ENCODE results near the gene PPP4R4. TPM values are rescaled to one million over a fixed set of nuclear protein-coding genes. Genes with fewer than 3 reads are reported as not detected.

PPP4R4 gene
- total RNA-seq, 1 donor from 2014 or later: 1.1 TPM

DNA sequence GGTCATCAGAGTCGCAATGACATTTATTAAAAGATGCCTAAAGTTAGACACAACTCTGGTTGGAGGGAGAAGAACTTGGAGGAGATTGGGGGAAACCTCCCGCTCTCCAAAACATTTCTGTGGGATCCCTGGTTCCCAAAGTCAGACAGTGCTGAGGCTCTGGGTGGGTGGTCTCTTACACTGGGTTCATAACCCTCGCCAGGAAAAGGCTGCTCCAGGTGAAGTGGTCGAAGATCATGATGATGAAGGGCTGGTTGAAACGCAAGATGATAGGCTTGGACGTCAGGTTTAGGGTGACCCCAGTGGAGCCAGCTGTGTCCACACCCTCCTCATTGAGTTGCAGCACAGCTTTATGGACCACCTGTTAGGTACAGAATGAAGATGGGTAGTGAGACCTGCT is 130.1 kb downstream of the PPP4R4 start:
- intact Hi-C loops (cut with micrococcal nuclease): no loop called here

DNA sequence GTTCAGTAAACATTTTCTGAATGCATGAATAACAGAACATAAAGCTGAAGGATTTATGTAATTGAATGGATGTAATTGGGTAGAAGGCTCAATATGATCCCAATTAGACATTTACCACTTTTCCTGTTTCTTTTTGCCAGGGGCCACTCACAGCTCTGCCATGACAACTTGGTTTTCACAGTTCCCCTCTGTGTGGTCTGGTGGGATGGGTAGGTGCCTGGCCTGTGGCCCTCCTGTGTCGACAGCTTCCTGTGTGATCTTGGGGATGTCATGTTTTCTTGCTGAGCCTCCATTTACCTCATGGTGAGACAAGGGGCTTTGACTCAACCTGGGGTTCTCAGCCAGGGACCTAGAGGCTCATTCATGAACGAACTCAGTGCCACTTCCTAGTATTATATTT is 131.5 kb downstream of the PPP4R4 start:
- intact Hi-C loops (cut with micrococcal nuclease): no loop called here

DNA sequence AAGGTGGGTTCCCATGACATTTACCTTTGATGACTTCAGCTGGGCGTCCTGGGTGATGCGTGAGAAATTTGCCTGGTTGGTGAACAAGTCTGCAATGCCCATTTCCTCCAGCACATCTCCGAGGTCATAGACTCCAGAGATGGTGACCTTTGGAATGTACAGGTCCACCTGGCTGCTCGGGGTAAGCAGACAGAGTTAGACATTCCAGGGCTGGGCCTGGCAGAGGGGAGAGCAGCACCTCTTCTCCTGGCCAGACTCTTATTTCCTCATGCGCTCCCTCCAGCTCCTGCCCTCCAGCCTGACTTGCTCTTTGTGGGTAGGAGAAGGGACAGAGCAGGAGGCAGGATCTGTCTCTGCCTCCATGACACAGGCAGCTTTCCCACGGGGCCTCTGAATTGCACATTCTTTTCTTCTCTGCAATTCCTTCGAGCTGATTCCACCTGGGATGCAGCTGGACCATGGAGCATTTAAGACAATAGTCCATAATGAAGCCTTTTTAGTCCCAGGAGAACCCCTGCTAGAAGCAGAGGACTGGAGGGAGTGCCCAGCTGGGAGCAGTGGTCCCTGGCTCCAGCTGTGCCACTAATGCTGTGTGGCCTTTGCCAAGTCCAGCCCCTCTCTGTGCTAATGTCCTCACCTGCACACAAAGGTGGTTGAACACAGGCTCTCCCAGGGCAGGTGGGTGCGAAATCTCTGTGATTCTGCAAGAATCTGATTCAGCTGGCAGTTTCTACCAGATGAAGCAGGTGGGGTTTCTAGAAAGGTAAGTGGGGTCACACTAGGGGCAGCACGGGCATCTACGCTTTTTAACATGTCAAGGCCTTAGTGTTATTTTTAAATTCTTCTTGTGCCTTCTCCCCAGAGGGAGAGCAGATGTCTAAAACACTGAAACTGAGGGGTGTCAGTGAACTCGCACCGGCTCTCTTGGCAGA is 132.2 kb downstream of the PPP4R4 start:
- intact Hi-C loops (cut with micrococcal nuclease): no loop called here

DNA sequence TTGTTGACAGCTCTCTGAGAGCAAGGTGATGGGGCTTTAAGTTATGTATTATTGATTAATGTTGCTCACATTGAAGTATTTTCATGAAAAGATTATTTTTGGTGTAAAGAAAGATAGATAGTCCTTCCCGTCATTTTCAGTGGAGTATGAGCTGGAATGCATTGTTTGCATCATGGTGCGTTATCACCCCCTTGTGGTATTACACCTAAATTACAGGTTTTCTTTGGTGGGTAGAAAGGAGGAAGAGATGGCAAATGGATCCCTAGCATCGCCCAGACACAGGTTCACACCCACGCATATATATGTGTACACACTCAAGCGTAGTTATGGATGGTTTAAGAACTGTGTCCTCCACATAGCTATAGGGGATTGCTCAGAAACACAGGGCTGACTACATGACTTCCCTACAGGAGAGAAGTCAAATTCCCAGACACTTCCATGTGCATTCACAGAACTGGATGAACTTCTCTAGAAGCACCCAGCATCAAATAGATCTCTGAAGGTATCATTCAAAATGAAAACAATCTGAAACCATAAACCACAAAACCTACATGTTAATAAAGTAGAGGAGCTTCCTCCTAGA is 133.4 kb downstream of the PPP4R4 start:
- intact Hi-C loops (cut with micrococcal nuclease): no loop called here

DNA sequence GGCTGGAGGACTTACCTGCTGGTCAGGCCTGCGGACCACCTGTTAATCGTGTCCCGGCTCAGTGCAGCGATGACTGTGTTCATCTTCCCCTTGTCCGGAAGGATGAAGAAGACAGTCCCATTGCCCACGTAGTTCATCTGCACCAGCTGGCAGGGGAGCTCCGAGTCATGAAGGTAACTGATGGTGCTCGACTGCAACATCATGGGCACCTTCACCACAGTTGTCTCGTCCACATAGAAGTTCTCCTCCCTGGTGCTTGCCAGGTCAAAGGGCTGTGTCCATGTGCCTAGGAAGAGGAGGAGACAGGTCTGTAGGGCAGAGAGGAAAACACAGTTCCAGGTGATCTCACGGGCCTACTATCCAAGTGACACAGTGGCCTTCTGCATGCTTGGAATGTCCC is 135.6 kb downstream of the PPP4R4 start:
- intact Hi-C loops (cut with micrococcal nuclease): no loop called here

DNA sequence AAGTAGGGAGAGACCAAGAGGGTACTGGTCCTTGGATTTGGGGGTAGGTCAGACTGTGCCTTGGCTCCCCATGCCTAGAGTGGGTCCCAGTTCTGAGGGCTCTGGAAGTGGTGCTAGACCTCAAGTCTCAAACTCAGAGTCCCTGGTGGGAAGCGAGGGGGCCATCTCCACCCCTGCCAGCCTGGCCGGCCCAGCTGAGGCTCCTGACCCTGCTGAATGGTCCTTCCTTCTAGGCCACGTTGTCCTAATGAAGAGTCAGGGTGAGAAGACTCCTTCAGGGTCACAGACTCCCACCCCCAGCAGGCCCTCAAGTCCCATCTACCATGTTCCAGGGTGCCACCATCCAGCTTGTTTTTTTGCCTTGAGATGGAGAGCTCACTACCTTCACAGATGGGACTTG is 136.1 kb downstream of the PPP4R4 start:
- intact Hi-C loops (cut with micrococcal nuclease): no loop called here

DNA sequence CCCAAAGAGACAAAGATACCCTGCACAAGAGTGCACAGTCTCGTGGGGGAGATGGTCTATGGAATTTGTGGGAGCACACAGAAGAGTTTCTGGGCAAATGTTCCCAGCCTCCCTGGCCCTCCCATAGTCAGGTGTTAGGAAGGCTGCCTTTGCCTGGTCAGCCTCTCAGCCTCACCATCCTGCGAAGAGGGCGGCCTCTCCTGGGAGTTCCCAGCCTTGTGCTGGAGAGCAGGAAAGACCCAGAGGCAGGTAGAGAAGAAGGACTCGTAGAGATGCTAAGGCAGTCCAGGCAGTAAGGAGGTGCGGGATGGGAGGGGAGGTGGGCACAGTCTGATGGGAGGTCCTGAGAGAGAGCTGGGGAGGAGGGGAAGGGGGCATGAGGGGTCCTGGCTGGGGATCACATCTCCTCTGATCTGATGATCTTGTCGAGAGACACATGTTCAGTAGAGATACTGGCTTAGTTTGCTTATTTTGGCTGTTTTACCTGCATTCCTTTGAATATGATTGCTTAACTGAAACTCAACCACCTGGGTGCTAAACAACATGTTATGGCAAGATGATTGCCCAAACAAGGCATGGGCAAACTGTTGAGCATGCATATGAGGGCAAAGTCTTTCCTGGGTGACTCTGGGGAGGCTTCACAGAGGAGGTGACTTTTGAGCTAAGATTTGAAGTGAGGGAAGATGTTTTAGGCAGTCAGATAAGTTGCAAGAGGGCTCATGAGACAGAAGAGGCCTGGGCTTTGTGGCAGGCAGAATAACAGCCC is 138.5 kb downstream of the PPP4R4 start:
- intact Hi-C loops (cut with micrococcal nuclease): no loop called here

DNA sequence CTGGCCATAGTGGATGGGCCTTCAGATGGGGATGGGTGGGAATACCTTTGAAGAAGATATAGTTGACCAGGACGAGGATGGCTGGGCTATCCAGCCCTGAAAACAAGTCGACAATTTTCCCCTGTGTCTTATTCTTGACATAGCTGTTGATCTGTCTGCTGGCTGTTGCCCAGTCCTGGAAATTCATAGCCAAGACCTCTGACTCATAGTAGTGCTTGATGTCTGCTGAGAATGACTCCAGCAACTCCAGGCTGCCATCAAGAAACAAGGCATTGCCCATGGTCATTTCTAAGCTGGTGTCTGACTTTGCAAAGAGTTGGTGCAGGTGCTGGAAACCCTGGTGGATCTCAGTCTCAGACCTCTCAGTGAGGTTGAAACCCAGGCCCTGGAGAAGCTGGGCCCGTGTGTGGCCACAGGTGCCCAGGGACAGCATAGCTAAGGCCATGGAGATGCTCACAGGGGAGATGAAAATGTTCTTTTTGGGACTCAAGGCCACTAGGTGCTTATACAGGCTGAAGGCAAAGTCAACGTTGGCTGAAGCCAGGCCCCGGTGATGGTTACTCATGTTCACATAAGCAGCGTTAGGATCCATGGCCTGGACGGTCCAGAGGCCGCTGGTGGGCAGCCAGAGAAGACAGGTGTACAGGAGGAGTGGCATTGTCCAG is 140.0 kb downstream of the PPP4R4 start:
- intact Hi-C loops (cut with micrococcal nuclease): no loop called here

DNA sequence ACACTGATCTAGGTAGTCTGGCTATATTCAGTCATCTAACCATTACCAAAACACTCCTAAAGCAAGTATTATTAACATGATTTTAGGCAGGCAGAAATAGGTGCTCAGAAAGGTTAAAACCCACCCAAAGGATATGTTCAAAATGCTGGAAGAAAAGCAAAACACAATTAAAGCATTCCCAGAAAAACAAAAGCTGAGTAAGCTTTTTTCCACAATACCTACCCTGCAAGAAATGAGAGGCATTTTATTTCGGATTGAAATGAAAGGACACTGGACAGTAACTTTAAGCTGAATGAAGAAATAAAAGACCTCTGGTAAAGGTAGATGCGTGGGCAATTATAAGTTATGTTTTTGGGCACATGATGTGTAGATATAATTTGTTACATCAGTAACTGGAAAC is 140.8 kb downstream of the PPP4R4 start:
- intact Hi-C loops (cut with micrococcal nuclease): no loop called here

DNA sequence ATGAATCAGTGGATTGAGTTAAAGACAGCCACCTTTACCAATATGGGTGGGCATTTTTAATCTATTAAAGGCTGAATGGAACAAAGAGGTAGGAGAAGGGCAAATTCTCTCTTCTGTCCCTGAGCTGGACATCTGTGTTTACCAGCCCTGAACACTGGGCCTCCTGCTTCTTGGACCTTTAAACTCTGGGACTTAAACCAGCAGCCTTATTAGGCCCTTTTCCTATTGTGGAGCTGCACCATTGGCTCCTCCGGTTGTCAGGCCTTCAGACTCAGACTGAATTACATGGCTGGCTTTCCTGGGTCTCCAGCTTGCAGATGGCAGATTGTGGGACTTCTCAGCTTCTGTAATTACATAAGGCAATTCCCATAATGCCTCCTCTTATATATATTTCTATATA is 142.6 kb downstream of the PPP4R4 start:
- intact Hi-C loops (cut with micrococcal nuclease): no loop called here

DNA sequence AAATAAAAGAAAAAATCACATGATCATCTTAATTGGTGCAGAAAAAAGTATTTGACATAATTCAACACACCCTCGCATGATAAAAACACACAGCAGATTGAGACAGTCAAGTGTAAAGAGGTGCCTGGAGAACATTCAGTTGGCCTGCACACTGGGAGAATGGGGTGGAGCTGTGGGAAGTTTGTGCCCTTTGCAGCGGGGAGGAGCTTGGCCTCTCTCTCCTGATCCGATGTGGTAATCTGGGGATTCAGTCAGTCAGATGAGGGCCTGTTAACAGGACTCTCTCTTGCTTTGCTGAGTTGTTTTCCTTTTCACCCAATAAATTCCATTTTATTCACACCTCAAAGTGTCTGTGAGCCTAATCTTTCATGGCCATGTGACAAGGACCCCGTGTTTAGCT is 143.1 kb downstream of the PPP4R4 start:
- intact Hi-C loops (cut with micrococcal nuclease): no loop called here

DNA sequence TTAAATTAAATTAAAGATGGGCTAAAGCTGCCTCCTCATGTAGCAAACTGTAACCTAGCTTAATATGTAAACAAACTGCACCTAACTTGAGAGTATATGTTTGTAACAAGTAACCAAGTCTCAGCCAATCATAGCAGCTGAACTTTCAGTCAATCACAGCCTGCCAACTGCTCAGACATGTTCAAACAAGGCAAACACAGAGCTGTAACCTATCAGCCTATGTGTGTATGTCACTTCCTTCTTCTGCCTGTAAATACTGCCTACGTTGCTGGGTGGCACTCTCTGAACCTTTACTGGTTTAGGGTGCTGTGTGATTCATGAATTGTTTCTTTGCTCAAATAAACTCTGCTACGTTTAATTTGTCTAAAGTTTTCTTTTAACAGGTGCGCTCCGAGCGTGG is 146.1 kb downstream of the PPP4R4 start:
- intact Hi-C loops (cut with micrococcal nuclease): no loop called here

DNA sequence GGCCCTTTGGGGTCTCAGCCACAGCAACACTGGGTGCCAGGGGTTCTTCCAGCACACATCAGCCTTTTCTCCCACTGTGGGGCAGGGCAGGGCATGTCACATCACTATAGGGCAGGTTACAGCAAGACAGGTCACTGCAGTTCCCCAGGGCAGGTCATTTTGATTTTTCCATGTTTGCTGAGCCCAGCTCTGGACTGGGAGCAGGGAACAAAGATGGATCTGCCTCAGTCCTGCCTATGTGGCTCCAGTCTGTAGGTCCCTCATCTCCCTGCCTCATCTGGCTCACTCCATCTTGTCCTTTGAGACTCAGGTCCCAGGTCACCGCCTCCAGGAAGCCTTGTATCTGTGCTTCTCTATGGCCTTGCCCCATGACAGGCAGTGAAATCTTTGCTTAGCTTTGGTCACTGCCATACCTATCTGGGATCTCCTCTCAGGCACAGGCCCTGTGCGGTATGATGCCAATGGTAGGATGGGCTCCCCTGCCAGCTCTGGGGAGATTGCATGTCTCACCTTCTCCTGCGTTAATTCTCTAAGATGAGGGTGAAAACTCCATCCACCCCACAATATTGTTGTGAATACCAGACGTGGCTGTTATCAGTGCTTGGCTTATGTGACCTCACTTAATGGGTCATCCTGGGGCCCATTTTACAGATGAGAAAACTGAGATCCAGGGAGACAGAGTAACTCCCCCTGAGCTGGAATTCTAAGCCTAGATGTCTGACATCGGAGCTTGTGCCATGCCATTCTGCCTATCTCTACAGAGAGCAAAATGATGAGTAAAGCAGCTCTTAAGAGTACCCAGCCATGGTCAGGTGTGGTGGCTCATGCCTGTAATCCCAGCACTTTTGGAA is 147.5 kb downstream of the PPP4R4 start:
- intact Hi-C loops (cut with micrococcal nuclease): no loop called here

DNA sequence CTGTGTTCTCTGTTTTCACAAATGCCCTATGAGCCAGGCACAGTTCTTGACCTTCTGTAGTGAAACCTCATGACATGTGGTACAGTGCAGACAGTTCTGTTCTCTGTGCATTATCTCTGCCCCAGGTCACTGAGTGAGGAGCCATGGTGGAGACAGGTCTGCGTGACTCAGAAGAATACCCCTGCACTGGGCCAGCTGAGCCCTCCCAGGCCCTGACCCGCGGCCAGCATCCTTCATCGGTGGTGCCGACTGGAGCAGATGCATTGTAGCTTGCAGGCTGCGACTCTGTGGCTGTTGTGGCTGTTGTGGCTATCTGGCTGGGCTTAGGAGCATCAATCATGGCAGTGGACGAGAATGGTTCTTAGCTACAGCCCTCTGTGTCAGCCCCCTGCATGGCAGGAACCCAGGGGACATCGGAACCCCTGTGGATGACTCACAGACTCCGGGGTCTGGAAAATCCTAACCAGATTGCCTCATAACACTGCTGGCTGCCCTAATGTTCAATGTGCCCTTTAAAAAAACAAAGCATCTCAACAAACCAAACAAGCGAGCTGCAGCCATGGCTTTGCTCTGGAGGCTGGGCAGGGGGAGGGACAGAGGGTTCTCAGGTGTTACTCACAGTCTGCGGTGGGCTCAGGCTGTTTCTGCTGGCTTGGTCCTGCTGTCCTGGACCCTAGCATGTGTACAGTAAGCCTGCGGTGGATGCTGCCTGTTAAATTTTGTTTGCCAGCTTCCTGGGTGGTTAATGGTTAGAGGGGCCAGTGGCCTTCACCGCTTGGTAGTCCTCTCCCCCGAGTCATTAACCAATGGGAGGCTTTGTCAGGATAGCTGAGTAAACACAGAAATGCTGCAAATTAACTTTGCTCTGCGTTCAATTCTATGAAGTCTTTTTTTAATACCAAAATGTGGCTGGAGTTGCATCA is 148.8 kb downstream of the PPP4R4 start, which contains the start of gene SERPINA6:
SERPINA6 (minus strand) TSS at position 689 of the 923 bp plus-strand sequence. CDS start 8,688 bp downstream, outside the sequence.
- intact Hi-C loops (cut with micrococcal nuclease): no loop called here

DNA sequence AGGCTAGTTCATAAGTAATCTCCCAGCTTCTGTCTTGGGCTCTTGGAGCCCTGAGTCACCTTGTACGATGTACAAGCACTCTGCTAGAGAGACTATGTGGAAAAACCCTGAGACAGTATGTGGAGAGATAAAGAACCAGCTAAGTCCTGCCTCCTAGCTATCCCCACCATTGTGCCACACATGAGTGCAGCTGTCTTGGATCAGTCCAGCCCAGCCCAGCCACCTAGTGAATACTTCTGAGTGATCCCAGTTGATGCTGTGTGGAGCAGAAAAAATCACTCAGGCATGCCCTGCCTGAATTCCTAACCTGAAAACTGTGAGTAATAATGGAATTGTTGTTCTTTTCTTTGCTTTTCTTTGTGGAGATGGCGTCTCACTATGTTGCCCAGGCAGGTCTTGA is 154.1 kb downstream of the PPP4R4 start:
- intact Hi-C loops (cut with micrococcal nuclease): no loop called here

All from T-helper 2 cell treated with Interferon-gamma antibody and Interleukin-4, amounts not matched to agents 100 ng/mL and 5 ng/mL, for 36 hours (primary cell).